ENCODE results near the gene CHIC2. TPM values are rescaled to one million over a fixed set of nuclear protein-coding genes. Genes with fewer than 3 reads are reported as not detected.

Gene CHIC2
- total RNA-seq, 2 experiments from 2014 or later: 30.4 to 38.6 TPM

DNA sequence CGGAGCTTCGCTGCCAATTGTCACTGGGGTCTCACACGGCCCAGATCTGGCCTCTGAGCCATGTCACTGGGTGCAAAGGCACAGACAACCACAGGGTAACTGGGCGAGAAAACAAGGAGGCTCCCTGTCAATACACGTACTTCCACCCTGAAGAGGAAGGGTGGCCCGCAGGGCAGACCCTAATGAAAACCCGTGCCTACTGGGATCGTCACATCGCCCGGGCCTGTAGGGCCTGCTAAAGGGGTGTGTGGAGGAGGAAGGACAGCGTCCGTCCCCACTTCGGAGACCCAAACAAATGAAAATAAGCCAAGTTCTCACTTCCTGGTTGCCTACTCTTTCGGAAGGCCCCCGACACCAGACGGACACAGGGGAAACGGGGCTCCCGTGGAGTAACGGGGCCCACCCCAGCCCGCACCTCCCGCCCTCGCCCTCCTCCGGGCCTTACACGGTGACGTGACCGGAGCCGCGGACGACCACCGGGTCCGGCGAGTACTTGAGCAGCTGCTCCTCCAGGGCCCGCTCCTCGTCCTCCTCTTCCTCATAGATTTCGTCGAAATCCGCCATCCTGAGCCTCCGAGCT, 578 bp downstream of the CHIC2 start:
- peaks cover 60% of the 10 kb centered on the region for H3K4me1 ChIP-seq (ENCODE audit: insufficient read depth, low read length, poor library complexity, severe bottlenecking)
- ChIA-PET CTCF (ENCODE audit: unreplicated experiment) (no interaction called here), POLR2A (interaction anchor here (1.1 to 1.7 kb wide), 4 partner anchors 49 to 56 kb away, joined by 3 to 8 read pairs (median 4); no protein-coding TSS in a partner anchor)
- peaks cover 24% of the 10 kb centered on the region for H3K36me3 ChIP-seq (ENCODE audit: insufficient read depth, low read length)
- no TSS peak for BruUV-seq (replicated peaks)
- no peaks in the 10 kb centered on the region for H3K9me2 ChIP-seq (ENCODE audit: insufficient read depth, low read length)
- peaks cover 54% of the 10 kb centered on the region for H3K79me2 ChIP-seq (ENCODE audit: insufficient read depth, low read depth, low read length)
- H3K9me3 ChIP-seq (ENCODE audit: low read length): no peaks in the 10 kb centered on the region
- H3K4me2 ChIP-seq (ENCODE audit: low read length): peak overlapping the region; percentile 78
- no peak for TF ChIP-seq EZH2phosphoT487 (IDR thresholded peaks at IDR 0.05; ENCODE audit: borderline replicate concordance, low read depth, low read length)
- no peak for TF ChIP-seq CTCF (conservative IDR thresholded peaks at IDR 0.05; ENCODE audit: low read length)
- intact Hi-C loops (cut with micrococcal nuclease; ENCODE audit: unreplicated experiment): loop anchor here (2.0 to 10.0 kb wide), 6 partner anchors 49 to 697 kb away; partner anchors contain the start of gene SCFD2
- H2AFZ ChIP-seq (ENCODE audit: low read length): peak overlapping the region; percentile 67; the same call in 1 of the 2 replicates
- H4K20me1 ChIP-seq (ENCODE audit: insufficient read depth, low read length): peaks cover 32% of the 10 kb centered on the region
- DNase-seq (ENCODE audit: low spot score): peak; percentile 48
- H3K4me3 ChIP-seq (ENCODE audit: low read depth, low read length, poor library complexity, severe bottlenecking): peak overlapping the region; percentile 98
- peak overlapping the region; percentile 81 for H3K27ac ChIP-seq (ENCODE audit: low read depth, low read length, poor library complexity, severe bottlenecking)

GRCh38 chr4:54063229-54063628, 1.2 kb downstream of the CHIC2 start:
- Histone ChIP-seq H4K20me1 (ENCODE audit: insufficient read depth, low read length) (peaks cover 32% of the 10 kb centered on the region), H3K79me2 (ENCODE audit: insufficient read depth, low read depth, low read length) (peaks cover 60% of the 10 kb centered on the region), H3K36me3 (ENCODE audit: insufficient read depth, low read length) (peaks cover 24% of the 10 kb centered on the region), H3K4me3 (ENCODE audit: low read depth, low read length, poor library complexity, severe bottlenecking) (peak overlapping the region; percentile 98), H3K27ac (ENCODE audit: low read depth, low read length, poor library complexity, severe bottlenecking) (peak overlapping the region; percentile 81), H3K4me2 (ENCODE audit: low read length) (peak overlapping the region; percentile 78), H3K9me2 (ENCODE audit: insufficient read depth, low read length) (no peaks in the 10 kb centered on the region), H3K9me3 (ENCODE audit: low read length) (no peaks in the 10 kb centered on the region), H3K4me1 (ENCODE audit: insufficient read depth, low read length, poor library complexity, severe bottlenecking) (peaks cover 64% of the 10 kb centered on the region), H2AFZ (ENCODE audit: low read length) (no peak overlapping the region)
- no TSS peak for BruUV-seq (replicated peaks)
- TF ChIP-seq CTCF (conservative IDR thresholded peaks at IDR 0.05; ENCODE audit: low read length) (no peak), EZH2phosphoT487 (IDR thresholded peaks at IDR 0.05; ENCODE audit: borderline replicate concordance, low read depth, low read length) (no peak)
- CTCF ChIA-PET (ENCODE audit: unreplicated experiment): no interaction called here
- DNase-seq (ENCODE audit: low spot score): no peak
- intact Hi-C loops (cut with micrococcal nuclease; ENCODE audit: unreplicated experiment): loop anchor here (2.0 to 10.0 kb wide), 5 partner anchors 48 to 696 kb away; partner anchors contain the start of gene SCFD2
- POLR2A ChIA-PET: interaction anchor here (0.9 to 1.7 kb wide), 7 partner anchors 9 to 56 kb away, joined by 3 to 8 read pairs (median 3); no protein-coding TSS in a partner anchor

- peak overlapping the region; percentile 81 for H3K27ac ChIP-seq (ENCODE audit: low read depth, low read length, poor library complexity, severe bottlenecking)
- no peaks in the 10 kb centered on the region for H3K9me2 ChIP-seq (ENCODE audit: insufficient read depth, low read length)
- peaks cover 36% of the 10 kb centered on the region for H4K20me1 ChIP-seq (ENCODE audit: insufficient read depth, low read length)
- BruUV-seq (replicated peaks): no TSS peak
- peaks cover 69% of the 10 kb centered on the region for H3K79me2 ChIP-seq (ENCODE audit: insufficient read depth, low read depth, low read length)
- no peak overlapping the region for H2AFZ ChIP-seq (ENCODE audit: low read length)
- peaks cover 73% of the 10 kb centered on the region for H3K4me1 ChIP-seq (ENCODE audit: insufficient read depth, low read length, poor library complexity, severe bottlenecking)
- H3K36me3 ChIP-seq (ENCODE audit: insufficient read depth, low read length): peaks cover 24% of the 10 kb centered on the region
- TF ChIP-seq EZH2phosphoT487 (IDR thresholded peaks at IDR 0.05; ENCODE audit: borderline replicate concordance, low read depth, low read length) (no peak), CTCF (conservative IDR thresholded peaks at IDR 0.05; ENCODE audit: low read length) (no peak)
- H3K4me2 ChIP-seq (ENCODE audit: low read length): peak overlapping the region; percentile 78
- intact Hi-C loops (cut with micrococcal nuclease; ENCODE audit: unreplicated experiment): loop anchor here (2.0 to 10.0 kb wide), 5 partner anchors 48 to 695 kb away; partner anchors contain the start of gene SCFD2
- no peaks in the 10 kb centered on the region for H3K9me3 ChIP-seq (ENCODE audit: low read length)
- ChIA-PET POLR2A (interaction anchor here (0.9 to 1.7 kb wide), 6 partner anchors 8 to 50 kb away, joined by 3 to 8 read pairs (median 3); no protein-coding TSS in a partner anchor), CTCF (ENCODE audit: unreplicated experiment) (no interaction called here)
- H3K4me3 ChIP-seq (ENCODE audit: low read depth, low read length, poor library complexity, severe bottlenecking): peak overlapping the region; percentile 98
- no peak for DNase-seq (ENCODE audit: low spot score)
These were observed 2.0 kb downstream of the CHIC2 start for GRCh38 chr4:54062392-54062791.
